A549 (cell line): ENCODE results near the gene GHRHR. TPM values are rescaled to one million over a fixed set of nuclear protein-coding genes. Genes with fewer than 3 reads are reported as not detected.

Experiments used
- ATAC-seq, 2 experiments: fragments of 200-7000 bp in 1 of 2; fragments of >200 bp in 1 of 2; cut with Nextera tagmentation in 1 of 2; cut with Tn5 transposase in 1 of 2; 3 replicates each; pipeline versions ENCODE4 v1.8.0 to v1.9.1; 2018 to 2020; ENCODE audit warnings: mild to moderate bottlenecking in 1 of 2, moderate library complexity in 1 of 2
- CTCF ChIA-PET: fragments of 300-600 bp; sonication (Branson Sonifier 250); formaldehyde crosslinking; extraction: SDS; loops from one replicate; lab custom pipeline; 2021; ENCODE audit warnings: antibody characterized with exemption, inconsistent platforms; lab: Yijun Ruan, JAX
- POLR2A ChIA-PET: fragments of 350-600 bp; formaldehyde crosslinking; extraction: SDS; loops from one replicate; lab custom pipeline; 2021; ENCODE audit warnings: antibody characterized with exemption, inconsistent platforms; lab: Yijun Ruan, JAX
- DNase-seq, 2 experiments: peaks; one replicate each; pipeline versions ENCODE4 v3.0.0 to v3.0.0-alpha.2; 2011 to 2016; ENCODE audit warnings: low read depth in 1 of 2, low spot score in 1 of 2
- FAIRE-seq: peaks from 2 replicates; lab custom pipeline; 2011; peaks lifted over from hg19 to GRCh38; lab: Jason Lieb, UNC
- H3K27ac ChIP-seq, 2 experiments: fragments of >200 bp; sonication (Bioruptor Twin); formaldehyde crosslinking; 3 replicates each; pipeline ENCODE4 v1.5.1; 2016 to 2017
- H3K4me1 ChIP-seq: fragments of >200 bp; sonication (Bioruptor Twin); formaldehyde crosslinking; 3 replicates; pipeline ENCODE4 v1.6.1; 2016
- H3K4me2 ChIP-seq: fragments of >200 bp; sonication (Bioruptor Twin); formaldehyde crosslinking; 3 replicates; pipeline ENCODE4 v1.6.1; 2016
- H3K4me3 ChIP-seq: fragments of >200 bp; sonication (Bioruptor Twin); formaldehyde crosslinking; 3 replicates; pipeline ENCODE4 v1.5.1; 2016
- H3K9me3 ChIP-seq: fragments of >200 bp; sonication (Bioruptor Twin); formaldehyde crosslinking; 3 replicates; pipeline ENCODE4 v1.6.1; 2016
- ATOH8 ChIP-seq: fragments of 250-450 bp; sonication (Bioruptor Pico); IDR thresholded peaks from 2 replicates; pipeline ENCODE4 v1.5.0; 2020; ENCODE audit warnings: low read depth, mild to moderate bottlenecking, moderate library complexity
- BCL3 ChIP-seq: fragments of >200 bp; sonication (Bioruptor Twin); formaldehyde crosslinking; IDR thresholded peaks from 3 replicates; pipeline ENCODE4 v1.6.1; 2016
- CBX8 ChIP-seq: fragments of 200-600 bp; sonication (generic); IDR thresholded peaks from 2 replicates; pipeline ENCODE4 v1.6.1; 2016
- EHMT2 ChIP-seq: fragments of 200-600 bp; sonication (generic); IDR thresholded peaks from 2 replicates; pipeline ENCODE4 v1.6.1; 2016; ENCODE audit warnings: antibody characterized with exemption, low read depth, mild to moderate bottlenecking, moderate library complexity
- ESRRA ChIP-seq: fragments of 150-350 bp; IDR thresholded peaks from 2 replicates; pipeline ENCODE4 v1.6.1; 2014; ENCODE audit warnings: mild to moderate bottlenecking, low read length, borderline replicate concordance
- FOSL2 ChIP-seq, 2 experiments: fragments of 450-650 bp in 1 of 2; fragments of >200 bp in 1 of 2; sonication (Bioruptor Twin) in 1 of 2; formaldehyde crosslinking; IDR thresholded peaks; 2 replicates each; pipeline versions ENCODE4 v1.5.0 to v1.6.1; 2016 to 2020; ENCODE audit warnings: mild to moderate bottlenecking in 1 of 2, moderate library complexity in 1 of 2
- HEYL ChIP-seq: fragments of 250-450 bp; sonication (Bioruptor Pico); IDR thresholded peaks from 2 replicates; pipeline ENCODE4 v1.8.0; 2021; ENCODE audit warnings: mild to moderate bottlenecking, moderate library complexity
- JUN ChIP-seq, 2 experiments: fragments of >200 bp; sonication (Bioruptor Twin); formaldehyde crosslinking; IDR thresholded peaks; 2 replicates in 1 of 2; 3 replicates in 1 of 2; pipeline ENCODE4 v1.6.1; 2016 to 2017
- JUNB ChIP-seq: fragments of >200 bp; sonication (Bioruptor Twin); formaldehyde crosslinking; IDR thresholded peaks from 2 replicates; pipeline ENCODE4 v1.6.1; 2016
- KDM1A ChIP-seq: fragments of 200-600 bp; sonication (generic); IDR thresholded peaks from 2 replicates; pipeline ENCODE4 v1.6.1; 2016; ENCODE audit warnings: low read depth, mild to moderate bottlenecking
- MAFK ChIP-seq: fragments of 450-650 bp; IDR thresholded peaks from 2 replicates; pipeline ENCODE4 v1.6.1; 2014; ENCODE audit not compliant: partially characterized antibody
- MAZ ChIP-seq: fragments of 150-350 bp; IDR thresholded peaks from 2 replicates; pipeline ENCODE4 v1.6.1; 2014; ENCODE audit warnings: antibody characterized with exemption, low read depth, low read length, borderline replicate concordance
- NPAS2 ChIP-seq: fragments of 250-450 bp; sonication (Bioruptor Pico); IDR thresholded peaks from 2 replicates; pipeline ENCODE4 v1.8.0; 2022; ENCODE audit warnings: mild to moderate bottlenecking, moderate library complexity, borderline replicate concordance
- POLR2A ChIP-seq: IDR thresholded peaks from 2 replicates; pipeline ENCODE4 v1.6.1; 2012; ENCODE audit warnings: mild to moderate bottlenecking, low read length
- POLR2AphosphoS2 ChIP-seq: conservative IDR thresholded peaks from 2 replicates; pipeline ENCODE4 v1.6.1; 2012; ENCODE audit warnings: low read length, improper control_type of control experiment, inconsistent platforms
- SREBF2 ChIP-seq: fragments of 450-650 bp; IDR thresholded peaks from 2 replicates; pipeline ENCODE4 v1.6.1; 2014; ENCODE audit warnings: mild to moderate bottlenecking, moderate library complexity
- TP53 ChIP-seq: fragments of 250-450 bp; sonication (Bioruptor Pico); IDR thresholded peaks from 2 replicates; pipeline ENCODE4 v1.5.0; 2021; ENCODE audit warnings: mild to moderate bottlenecking, moderate library complexity
- ZNF302 ChIP-seq: fragments of 250-450 bp; sonication (Bioruptor Pico); IDR thresholded peaks from 2 replicates; pipeline ENCODE4 v1.9.0; 2021; ENCODE audit warnings: inconsistent platforms, mild to moderate bottlenecking, moderate library complexity
- ZSCAN20 ChIP-seq: fragments of 250-450 bp; sonication (Bioruptor Pico); IDR thresholded peaks from 2 replicates; pipeline ENCODE4 v1.8.0; 2022; ENCODE audit warnings: mild to moderate bottlenecking, moderate library complexity
- WGBS: methylation state at CpG from one replicate; pipeline ENCODE4 v1.1.6; 2017; ENCODE audit errors: missing lambda C conversion rate; 5-methylcytosine and 5-hydroxymethylcytosine counted together
- polyA plus RNA-seq, 4 experiments: library from polyadenylated mRNA; depleted of rRNA in 3 of 4; stranded (reverse); fragments of >200 nt; fragmentation: RNase III in 1 of 4; extraction: RNeasy Plus Mini Kit Qiagen cat#74134 plus additional on column Dnase treatment in 1 of 4; gene quantifications; 2 replicates in 3 of 4; 3 replicates in 1 of 4; pipeline ENCODE4 v1.2.3, GENCODE V29; 2011 to 2017
- TF ChIP-seq, protein P1 (sequence below): fragments of >200 bp; sonication (Bioruptor Twin); formaldehyde crosslinking; IDR thresholded peaks from 2 replicates; pipeline ENCODE4 v1.6.1; 2016
- TF ChIP-seq, protein P2 (sequence below): fragments of 150-350 bp; IDR thresholded peaks from 2 replicates; pipeline ENCODE4 v1.6.1; 2014; ENCODE audit warnings: low read depth, mild to moderate bottlenecking, low read length

Gene GHRHR
- polyA plus RNA-seq, 2 of the 4 experiments (the other 2 are of a cell fraction) = not detected

- H3K4me1 ChIP-seq = peaks cover 12% of the 10 kb centered on the region; the same call in 2 of the 3 replicates
- ATAC-seq (no peak), FAIRE-seq (no peak), DNase-seq (no peak)
- no peak overlapping the region for H3K4me2 ChIP-seq
- H3K9me3 ChIP-seq = peaks cover 5% of the 10 kb centered on the region; the same call in 1 of the 3 replicates
- TF ChIP-seq MAFK (no peak), ZNF302 (CRISPR knock-in tag) (no peak), CBX8 (no peak), NPAS2 (CRISPR knock-in tag) (no peak), EHMT2 (no peak), JUNB (no peak), ESRRA (no peak), POLR2AphosphoS2 (no peak), HEYL (CRISPR knock-in tag) (no peak)
- TF ChIP-seq, protein P1, sequence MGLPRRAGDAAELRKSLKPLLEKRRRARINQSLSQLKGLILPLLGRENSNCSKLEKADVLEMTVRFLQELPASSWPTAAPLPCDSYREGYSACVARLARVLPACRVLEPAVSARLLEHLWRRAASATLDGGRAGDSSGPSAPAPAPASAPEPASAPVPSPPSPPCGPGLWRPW = no peak
- ChIA-PET POLR2A (no interaction called here), CTCF (interaction anchor here (0.9 to 2.3 kb wide), 3 partner anchors 11 to 61 kb away, joined by 3 to 11 read pairs (median 6); no protein-coding TSS in a partner anchor)
- H3K4me3 ChIP-seq = no peak overlapping the region
- 94% methylated on average over 4 of the region's 9 CpGs for WGBS
- H3K27ac ChIP-seq = no peak overlapping the region
These were observed 41.2 kb upstream of the GHRHR start for GRCh38 chr7:30922596-30922995.

GRCh38 chr7:30923009-30923773 lies 40.6 kb upstream of the GHRHR start:
- Histone ChIP-seq H3K27ac (no peak overlapping the region), H3K4me1 (peaks cover 12% of the 10 kb centered on the region; the same call in 2 of the 3 replicates), H3K9me3 (peaks cover 5% of the 10 kb centered on the region; the same call in 1 of the 3 replicates), H3K4me2 (no peak overlapping the region), H3K4me3 (no peak overlapping the region)
- 91% methylated on average over 9 of the region's 19 CpGs for WGBS
- ChIA-PET CTCF (interaction anchor here (0.9 to 2.3 kb wide), 4 partner anchors 11 to 60 kb away, joined by 3 to 11 read pairs (median 6); no protein-coding TSS in a partner anchor), POLR2A (no interaction called here)
- no peak for TF ChIP-seq ZSCAN20 (CRISPR knock-in tag)
- no peak for TF ChIP-seq POLR2A
- TF ChIP-seq JUN (IDR thresholded peaks at IDR 0.05) = no peak
- no peak for TF ChIP-seq ATOH8 (CRISPR knock-in tag)
- no peak for TF ChIP-seq TP53 (CRISPR knock-in tag)
- no peak for TF ChIP-seq MAZ
- TF ChIP-seq, protein P2, sequence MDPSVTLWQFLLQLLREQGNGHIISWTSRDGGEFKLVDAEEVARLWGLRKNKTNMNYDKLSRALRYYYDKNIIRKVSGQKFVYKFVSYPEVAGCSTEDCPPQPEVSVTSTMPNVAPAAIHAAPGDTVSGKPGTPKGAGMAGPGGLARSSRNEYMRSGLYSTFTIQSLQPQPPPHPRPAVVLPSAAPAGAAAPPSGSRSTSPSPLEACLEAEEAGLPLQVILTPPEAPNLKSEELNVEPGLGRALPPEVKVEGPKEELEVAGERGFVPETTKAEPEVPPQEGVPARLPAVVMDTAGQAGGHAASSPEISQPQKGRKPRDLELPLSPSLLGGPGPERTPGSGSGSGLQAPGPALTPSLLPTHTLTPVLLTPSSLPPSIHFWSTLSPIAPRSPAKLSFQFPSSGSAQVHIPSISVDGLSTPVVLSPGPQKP = no peak
- no peak for TF ChIP-seq KDM1A
- TF ChIP-seq BCL3 = no peak
- TF ChIP-seq NPAS2 (CRISPR knock-in tag) = no peak
- TF ChIP-seq, protein P1 = no peak
- TF ChIP-seq FOSL2 (IDR thresholded peaks at IDR 0.05) = no peak
- no peak for TF ChIP-seq FOSL2 (CRISPR knock-in tag; IDR thresholded peaks at IDR 0.05)
- TF ChIP-seq SREBF2 = no peak
- no peak for DNase-seq
- FAIRE-seq = no peak
- no peak for ATAC-seq
